HT-29 (cell line): Measurements from ENCODE around the gene HCN3. TPM values are rescaled to one million over a fixed set of nuclear protein-coding genes. Genes with fewer than 3 reads are reported as not detected.
A peak's percentile ranks its signal among the peaks of the same experiment; 100 is the strongest.

Experiments
- DNase-seq: peaks from one replicate; pipeline ENCODE4 v3.0.0-alpha.2; 2015; ENCODE audit warnings: low spot score
- total RNA-seq: library from RNA; depleted of rRNA; stranded (reverse); fragments of >200 nt; shearing (Covaris generic); gene quantifications from 2 replicates; pipeline ENCODE4 v1.2.3, GENCODE V29; 2014

Gene HCN3
- total RNA-seq, 1 experiment from 2014 or later, result 6.4 TPM

DNA sequence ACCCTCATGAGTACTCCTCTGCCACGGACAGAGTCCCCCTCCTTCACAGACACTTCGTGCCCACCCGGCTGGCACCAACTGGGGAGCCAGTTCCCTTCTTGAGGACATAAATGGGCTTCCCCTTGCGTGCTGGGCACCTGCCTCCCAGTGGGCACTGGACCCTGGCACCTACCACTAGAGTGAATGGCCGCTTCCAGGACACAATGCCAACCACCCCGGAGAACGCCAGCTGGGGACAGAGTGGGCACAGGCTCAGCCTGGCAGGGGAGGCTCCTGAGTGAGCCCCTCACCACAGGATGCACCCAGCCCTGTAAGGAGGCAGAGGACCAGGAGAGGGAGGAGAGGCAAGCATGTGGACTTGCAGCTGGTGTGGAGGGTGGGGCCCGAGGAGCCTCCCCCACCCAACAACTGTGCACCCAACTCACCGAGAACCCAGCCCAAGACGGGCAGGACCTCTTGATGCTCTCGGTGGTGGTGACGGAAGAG lies 23.0 kb upstream of the HCN3 start:
- no peak for DNase-seq

DNA sequence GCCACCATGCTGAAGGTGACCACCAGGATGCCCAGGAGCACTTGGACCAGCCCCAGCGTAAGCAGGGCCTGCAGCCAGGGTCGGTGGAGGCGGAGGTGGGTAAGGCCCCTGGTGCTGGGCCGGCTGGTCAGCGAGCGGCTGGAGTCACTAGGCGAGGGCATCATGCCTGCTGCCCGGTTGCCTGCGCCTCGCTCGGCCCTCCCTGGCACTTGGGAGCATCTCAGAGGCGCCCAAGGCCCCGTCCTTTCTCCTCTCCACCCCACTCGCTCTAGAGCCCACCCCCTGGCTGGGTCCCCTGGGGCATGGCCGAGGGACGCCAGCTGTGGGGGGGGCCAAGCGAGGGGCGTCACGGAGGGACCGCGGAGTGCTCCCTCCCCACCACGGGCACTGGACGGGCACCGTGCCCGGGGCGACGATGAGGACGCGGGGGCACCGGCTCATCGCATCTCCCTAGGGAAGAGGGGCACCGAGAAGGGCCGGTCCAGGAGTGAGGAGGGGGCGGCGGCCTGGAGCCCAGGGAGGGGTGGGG lies 22.5 kb upstream of the HCN3 start:
- no peak for DNase-seq

DNA sequence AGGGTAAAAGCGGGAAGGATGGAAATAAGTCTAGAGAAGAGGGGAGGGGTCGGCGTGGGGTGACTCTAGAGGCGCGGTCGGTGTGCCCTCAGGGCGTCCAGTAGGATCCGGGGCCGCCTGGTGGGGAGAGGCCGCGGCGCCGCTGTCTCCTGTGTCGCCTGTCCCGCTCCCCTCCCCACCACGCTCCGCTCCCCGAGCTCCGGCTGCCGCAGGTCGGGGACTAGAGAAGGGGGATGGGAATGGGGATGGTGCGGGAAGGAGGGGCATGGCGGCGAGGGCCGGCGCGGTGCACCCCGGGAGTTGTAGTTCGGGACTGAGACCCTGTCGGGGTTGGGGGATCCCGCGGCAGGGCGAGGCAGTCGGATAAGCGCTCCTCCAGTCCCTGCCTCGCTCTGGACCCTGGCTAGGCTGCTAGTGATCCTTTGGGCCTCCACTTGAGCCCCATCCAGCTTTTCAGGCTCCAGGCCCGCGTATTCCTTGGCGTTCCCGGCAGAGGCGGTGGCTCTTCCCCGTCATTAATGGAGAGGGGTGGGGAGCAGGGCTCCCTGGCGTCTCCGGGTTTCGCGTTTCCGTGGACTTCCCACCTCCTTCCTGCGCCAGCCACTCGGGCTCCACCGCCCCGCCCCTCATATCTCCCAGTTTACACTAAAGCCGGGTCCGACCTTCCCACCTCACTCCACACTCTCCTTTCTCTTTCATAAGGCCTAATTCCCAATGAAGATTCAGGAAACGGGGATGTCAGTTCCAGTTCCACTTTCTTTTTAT lies 21.8 kb upstream of the HCN3 start, which contains the start of gene ENTREP3:
TSS of gene ENTREP3 (minus strand) at position 241 of the 765 bp plus-strand sequence. CDS start 606 bp downstream, outside the sequence.
- peak; percentile 77 for DNase-seq

DNA sequence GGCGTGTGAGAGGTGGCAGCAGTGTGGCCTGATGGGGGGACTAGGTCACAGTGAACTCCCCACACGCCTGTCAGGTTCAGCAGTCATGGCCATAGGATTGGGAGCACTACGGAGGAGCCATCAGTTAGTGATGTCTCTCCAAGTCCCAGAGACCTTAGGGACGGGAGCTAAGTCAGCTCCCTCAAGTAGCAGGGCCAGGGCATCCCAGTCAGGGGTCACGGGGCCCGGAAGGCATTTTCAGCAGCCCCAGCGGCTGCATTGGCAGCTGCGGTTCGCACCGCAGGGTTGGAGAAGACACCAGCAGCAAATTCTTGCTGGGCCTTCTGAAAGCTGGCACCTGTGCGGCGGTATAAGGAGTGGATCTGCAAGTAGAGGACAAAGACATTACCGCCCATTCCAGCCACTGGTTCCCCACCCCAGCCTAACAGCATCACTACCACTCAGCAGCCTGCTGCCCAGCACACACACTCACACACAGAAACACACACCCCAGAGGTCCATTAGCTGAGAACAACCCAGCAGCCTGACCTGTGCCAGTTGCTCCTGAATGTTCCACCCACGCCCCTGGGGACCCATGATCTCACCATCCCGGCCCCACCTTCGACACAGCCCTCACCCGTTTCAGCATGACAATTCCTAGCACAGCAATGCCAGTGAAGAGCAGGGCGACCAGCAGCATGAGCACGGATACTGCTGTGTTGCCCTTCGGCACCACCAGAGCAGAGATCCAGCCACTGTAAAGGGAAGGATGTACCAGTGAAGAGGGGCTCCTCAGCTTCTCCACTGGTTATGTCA lies 21.0 kb upstream of the HCN3 start:
- DNase-seq, result no peak

DNA sequence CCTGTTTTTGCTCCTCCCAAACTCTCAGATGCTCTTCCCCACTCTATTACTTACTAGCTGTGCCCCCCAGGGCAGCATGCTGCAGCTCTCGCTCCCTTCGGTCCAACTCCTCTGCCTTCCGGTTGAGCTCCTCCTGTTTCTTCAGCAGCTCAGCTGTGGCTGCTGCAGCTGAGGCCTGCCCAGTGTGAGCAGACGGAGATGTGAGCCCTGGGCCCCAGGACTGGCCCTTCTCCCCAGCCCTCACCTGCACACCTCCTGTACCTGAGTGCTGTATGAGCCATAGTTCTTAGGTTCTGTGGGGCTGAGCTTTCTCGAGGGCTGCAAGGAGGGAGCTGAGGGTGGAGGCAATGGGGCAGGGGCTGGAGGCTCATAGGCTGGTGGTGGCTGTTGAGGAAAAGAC lies 17.0 kb upstream of the HCN3 start:
- DNase-seq, result no peak

DNA sequence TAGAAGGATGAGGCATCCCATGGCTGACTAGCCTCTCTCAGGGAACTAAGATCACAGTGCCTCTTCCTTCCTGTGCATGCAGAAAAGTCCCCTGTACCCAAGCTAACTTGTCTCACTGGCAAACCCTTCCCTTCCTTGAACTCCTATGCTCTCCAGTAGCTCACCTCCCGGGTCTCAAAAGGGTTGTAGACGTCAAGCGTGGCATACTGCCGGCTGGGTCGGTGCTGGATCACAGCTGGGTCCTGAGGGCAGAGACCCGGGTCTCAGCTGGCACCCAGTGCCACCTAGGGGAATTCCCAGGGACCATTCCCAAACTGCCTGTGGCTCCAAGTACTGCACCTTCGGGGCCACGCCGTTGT lies 15.8 kb upstream of the HCN3 start:
- peak; percentile 55 for DNase-seq

DNA sequence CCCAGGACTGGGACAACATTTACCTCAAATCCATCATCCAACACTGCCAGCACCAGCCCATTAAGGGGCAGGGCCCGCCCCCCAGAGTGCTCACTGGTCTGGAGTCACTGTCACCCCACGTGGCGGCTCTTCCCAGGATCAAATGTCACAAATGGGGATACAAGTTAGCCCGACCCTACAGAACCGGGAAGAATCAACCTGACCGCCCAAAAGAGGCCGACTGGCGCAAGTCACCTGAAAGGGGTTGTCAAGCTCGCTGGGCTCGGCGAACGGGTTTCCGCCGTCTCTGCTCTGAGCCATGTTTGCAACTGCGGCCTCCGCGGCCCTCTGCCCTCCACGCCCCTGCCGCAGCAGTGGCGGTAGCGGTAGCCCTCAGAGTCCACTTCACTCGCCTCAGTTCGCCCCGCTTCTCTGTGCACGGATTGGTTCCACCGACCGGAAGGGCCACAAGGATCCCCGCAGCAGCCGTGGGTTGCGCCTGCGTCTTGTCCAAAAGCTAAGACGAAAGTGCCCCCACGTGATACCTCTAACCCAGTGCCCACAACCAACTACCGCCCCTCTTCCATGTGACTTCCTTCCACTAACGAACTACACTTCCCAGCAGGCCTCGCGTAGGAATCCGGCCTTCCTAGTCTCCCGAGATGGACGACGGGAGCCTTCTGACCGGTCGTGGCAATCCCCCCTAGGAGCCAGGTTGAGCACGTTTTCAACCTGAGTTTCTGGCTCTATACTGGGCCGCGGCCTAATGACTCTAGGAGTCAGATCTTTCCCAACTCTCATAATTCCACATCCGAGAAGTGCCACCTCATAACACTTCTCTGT lies 15.2 kb upstream of the HCN3 start, which contains the start of gene SCAMP3:
TSS of gene SCAMP3 (minus strand) at position 509 of the 822 bp plus-strand sequence. CDS start at position 300, 209 bp downstream.
- DNase-seq, result peak; percentile 97

DNA sequence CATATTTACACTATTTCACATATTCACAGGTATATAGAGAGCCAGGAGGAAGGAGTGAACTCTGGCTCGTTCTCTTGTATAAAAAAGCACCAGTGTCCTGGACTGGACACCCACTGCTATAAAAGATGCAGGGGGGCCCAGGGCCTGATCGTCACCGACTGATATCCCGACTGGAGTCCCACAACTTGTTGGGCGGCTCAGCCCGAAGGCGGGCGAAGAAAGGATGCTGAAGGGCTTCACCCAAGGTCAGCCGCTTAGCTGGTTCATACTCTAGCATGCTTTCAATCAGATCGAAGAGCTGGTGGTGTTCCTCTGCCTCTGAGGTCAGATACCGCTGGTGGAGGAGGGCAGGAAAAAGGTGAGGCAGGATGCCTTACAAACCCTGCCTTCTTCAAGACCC lies 14.2 kb upstream of the HCN3 start:
- DNase-seq, result no peak

DNA sequence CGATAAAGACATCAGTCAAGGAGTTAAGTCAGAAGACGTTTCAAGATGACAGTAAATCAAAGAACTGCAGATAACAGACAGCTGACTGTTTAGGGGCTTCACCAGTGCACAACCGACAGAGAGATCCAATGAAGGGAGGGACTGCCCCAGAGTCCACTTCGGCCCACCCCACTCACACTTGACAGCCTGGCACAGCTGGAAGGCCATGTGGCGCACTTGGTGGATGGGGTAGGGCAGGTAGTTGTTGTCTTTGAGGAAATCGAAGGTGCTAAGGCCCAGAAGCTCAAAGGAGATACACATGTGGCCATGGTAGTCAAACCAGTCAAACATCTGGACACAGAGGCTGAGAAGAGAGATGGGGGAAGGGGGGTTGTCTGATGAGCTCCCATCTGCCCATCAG lies 10.7 kb upstream of the HCN3 start:
- no peak for DNase-seq

DNA sequence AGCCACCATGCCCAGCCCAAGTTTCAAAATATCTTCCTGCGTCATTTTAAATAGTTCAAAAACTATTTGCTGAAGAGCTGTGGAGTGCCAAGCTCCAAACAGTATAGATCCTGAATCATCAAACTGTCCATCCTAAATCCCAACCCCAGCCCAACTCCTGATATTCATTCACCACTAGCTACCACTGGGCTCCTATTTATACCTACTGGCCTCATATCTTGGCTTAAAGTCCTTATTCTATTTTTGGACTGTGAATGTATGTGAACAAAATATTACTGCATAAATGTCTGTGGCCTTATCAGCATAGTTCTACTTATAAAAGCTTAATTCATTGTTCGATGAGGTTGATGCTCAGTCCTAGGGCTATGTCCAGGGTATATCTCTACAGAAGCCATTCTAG lies 9.9 kb upstream of the HCN3 start:
- no peak for DNase-seq

DNA sequence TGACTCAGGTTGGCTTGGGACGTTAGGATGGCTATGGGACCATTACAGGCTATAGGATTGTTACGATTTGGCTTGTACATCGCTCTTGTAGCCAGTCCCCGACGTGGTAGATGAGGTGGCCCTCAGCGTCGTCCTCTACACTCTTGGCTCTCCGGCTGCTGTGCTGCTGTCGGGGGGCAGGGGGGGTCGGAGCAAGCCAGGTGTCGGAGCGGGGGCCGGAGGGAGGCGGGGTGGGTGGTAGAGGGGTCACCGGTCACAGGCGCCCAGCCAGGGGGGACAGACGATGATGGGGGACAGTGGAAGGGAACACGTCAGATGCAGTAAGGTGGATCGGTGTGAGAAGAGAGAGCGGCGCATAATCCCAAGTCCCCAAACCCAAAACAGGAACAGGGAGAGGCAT lies 8.6 kb upstream of the HCN3 start:
- no peak for DNase-seq

DNA sequence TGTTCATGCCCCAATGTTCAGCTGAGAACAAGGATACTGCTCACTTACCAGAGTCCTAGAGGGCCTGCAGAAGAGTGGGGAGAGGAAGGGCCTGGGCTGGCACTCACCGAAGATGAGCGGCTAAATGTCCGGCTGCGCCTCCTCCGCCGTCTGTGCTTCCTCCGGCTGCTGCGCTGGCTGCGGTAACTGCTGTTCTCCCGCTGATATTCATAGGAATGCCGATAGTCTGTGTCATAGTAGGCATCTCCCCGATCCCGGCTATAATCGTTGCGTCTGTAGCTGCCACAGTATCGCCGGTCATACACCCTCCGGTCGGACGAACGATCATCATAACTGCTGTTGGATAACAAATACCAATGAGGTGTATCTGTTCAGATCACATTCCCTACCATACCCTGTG lies 7.9 kb upstream of the HCN3 start:
- no peak for DNase-seq

DNA sequence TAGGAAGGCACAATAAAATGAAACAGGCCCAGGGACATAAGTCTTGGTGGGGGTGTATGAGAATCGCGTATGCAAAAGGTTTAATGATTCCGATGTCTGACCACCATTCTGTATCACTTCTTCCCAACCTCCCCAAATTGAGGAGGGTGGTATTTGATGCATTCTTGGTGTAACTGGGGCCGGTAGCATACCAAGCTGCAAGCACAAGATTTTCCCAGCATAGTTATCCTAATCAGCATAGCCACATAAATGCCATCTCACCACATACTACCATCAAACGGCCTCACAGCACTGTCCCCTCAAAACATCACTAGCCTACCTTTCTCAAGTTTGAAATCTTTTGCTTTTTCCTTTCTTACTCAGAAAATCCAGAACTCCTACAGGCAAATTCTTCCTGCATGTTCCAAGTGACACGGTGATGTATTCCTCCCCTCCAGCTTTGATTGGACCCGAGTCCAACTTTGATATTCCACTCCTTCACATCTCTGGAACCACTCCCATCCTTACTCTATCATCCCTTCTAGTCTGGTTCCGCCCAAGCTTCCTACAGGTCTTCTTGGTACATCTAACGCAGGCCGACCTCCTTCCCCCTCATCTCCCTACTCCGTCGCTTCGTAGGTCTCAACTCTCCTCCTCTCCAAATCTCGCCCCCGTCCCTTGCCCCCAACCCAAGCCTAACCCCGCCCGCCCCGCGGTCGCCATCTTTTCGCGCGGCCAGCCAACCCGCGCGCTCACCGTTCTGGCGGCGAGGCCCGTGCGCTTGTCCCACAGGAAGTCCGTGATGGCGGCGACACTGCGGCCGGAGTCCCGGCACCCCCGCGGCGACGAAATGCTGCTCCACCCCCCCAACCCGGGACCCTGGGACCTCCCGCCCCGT lies 4.6 kb upstream of the HCN3 start:
- DNase-seq, result peak; percentile 58

DNA sequence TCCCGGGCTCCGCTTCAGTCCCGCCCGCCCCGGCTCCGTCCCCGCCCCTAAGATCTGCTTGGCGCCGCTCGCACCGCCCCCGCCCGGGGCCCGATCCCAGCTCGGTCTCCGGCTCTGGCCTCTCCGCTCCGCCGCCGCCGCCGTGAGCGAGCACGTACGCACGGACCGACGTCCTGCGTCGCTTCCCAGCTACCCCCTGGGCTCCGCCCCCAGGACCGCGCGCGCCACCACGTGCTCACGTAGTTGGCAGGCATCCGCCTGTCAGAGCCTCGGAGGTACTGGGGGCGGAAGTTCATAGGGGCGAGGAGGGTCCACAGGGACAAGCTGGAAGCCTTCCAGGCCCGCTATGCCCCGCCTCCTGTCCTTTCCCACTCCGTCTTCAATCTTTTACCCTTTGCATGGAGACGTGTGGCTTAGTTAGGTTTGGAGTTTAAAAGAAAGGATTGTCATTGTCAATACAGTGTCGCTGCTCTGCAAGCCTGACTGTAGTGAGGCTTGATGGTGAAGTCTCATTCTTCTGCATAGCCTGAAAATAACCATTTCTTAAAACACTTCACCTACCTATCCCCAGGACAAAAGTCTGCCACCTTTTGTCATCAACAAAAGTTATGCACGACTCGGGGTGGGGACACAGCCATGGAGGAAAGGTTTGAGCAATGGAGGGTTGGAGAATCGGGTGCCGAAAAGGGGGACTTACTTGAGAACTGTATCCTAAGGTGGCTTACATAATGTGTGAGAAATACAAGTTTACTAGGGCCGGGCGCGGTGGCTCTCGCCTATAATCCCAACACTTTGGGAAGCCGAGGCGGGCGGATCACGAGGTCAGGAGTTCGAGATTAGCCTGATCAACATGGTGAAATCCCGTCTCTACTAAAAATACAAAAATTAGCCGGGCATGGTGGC lies 3.7 kb upstream of the HCN3 start, which contains the start of gene CLK2:
TSS of gene CLK2 (minus strand) at position 162 of the 903 bp plus-strand sequence. CDS start 2,527 bp downstream, outside the sequence.
- peak; percentile 97 for DNase-seq

DNA sequence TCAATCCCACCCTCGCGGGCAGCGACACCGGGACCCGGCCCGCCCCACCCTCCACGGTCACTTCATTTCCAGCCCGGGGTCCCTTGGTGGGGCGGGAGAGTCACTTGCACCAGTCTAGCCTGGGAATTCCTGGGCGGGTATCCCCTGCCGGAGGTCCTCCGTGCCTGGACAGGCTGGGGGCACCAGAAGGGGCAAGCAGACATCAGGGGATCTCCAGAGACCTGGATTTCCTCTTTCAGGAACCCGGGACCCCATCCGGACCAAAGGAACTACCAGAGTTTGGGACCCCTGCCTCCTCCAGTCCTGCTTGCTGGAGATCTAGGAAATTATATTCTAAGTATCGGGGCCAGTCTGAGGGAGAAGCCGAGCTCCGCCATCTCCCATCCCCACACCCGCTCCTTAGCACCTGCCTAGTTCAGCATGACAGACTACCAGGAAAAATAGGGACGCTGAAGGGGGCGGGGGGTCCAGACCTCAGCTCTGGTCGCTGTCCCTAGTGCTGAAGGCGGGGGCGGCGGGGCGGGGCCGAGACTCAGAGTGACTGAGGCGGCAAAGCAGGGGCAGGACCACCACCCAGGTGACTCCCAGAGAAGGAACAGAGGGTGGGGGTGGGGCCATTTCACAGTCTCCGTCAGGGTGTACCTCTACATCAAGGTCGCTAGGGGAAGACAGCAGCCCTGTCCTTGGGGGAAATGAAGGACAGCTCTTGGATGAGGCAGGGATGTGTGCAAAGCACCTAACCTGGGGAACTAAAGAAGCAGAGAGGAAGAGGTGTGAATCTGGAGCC lies 832 bp downstream of the HCN3 start:
- DNase-seq, result peak; percentile 60

DNA sequence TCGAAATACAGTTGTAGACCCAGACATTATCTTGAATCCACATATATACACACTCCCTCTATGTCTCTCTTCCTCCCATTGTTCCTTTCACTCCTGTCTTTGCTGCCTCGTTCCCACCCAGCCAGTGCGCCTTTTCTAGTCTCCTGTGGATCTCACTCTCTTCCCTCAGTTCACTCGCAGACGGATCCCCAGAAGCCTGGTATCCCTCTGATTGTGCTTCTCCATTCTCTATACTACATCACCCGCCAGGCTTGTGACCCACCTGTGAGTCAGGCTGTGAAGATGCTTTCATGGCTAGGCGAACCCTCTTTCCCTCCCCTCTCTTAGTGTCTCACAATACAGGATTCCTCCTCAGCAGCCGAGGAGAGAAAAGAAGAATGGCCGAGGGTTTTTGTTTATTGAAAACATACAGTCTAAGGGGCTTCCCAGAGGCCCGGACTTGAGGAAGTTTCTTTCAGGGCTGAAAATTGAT lies 1.5 kb downstream of the HCN3 start:
- no peak for DNase-seq

DNA sequence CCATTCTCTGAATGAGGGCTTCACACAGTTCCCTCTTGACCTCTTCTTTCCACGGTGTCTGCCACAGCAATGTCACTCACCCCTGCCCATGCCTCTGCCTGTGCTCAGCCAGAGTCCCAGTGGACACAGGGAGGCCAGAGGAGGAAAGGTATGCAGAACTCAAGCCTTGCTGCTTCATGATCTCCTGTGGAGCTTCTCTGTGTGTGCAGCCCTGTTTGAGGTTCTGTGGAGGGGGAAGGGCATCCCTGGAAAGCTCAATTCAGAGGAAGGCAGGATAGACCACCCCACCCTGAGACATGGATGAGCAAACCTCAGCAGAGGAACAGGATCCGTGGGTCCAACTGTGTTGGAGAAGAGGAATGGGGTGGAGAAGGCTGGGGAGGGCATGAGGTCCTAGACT lies 2.0 kb downstream of the HCN3 start:
- DNase-seq, result no peak

DNA sequence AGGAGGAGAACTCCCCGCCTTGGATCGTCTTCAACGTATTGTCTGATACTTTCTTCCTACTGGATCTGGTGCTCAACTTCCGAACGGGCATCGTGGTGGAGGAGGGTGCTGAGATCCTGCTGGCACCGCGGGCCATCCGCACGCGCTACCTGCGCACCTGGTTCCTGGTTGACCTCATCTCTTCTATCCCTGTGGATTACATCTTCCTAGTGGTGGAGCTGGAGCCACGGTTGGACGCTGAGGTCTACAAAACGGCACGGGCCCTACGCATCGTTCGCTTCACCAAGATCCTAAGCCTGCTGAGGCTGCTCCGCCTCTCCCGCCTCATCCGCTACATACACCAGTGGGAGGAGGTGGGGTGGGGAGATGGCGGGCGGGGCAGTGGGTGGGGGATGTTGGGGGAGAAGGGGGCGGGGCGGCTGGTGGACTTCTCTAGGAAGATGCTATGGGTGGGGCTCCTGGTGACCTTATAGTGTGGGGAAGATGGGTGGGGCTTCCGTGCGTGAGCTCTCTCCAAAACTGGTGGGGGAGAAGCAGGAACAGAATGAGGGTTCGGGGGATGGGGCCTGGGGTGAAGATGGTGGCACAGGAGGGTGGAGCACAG lies 5.3 kb downstream of the HCN3 start:
- DNase-seq, result no peak
